GM12891 (cell line): Measurements from ENCODE around the gene ZCCHC24.

Experiments
- PAX5 ChIP-seq: IDR thresholded peaks from 2 replicates; pipeline ENCODE4 v1.6.1; 2011; ENCODE audit warnings: low read length, moderate library complexity, mild to moderate bottlenecking; ENCODE audit not compliant: insufficient read depth, severe bottlenecking
- POLR2A ChIP-seq: IDR thresholded peaks from 2 replicates; pipeline ENCODE4 v1.6.1; 2011; ENCODE audit warnings: low read depth, low read length, control low read depth
- POLR2AphosphoS5 ChIP-seq: IDR thresholded peaks from 2 replicates; pipeline ENCODE4 v1.6.1; 2011; ENCODE audit warnings: low read depth, low read length, control low read depth
- POU2F2 ChIP-seq: IDR thresholded peaks from 2 replicates; pipeline ENCODE4 v1.6.1; 2011; ENCODE audit warnings: low read depth, mild to moderate bottlenecking, control low read depth, low read length, moderate library complexity
- SPI1 ChIP-seq: IDR thresholded peaks from 2 replicates; pipeline ENCODE4 v1.6.1; 2011; ENCODE audit warnings: low read depth, low read length, control low read depth
- TAF1 ChIP-seq: IDR thresholded peaks from 2 replicates; pipeline ENCODE4 v1.6.1; 2011; ENCODE audit warnings: low read depth, low read length, control low read depth

DNA sequence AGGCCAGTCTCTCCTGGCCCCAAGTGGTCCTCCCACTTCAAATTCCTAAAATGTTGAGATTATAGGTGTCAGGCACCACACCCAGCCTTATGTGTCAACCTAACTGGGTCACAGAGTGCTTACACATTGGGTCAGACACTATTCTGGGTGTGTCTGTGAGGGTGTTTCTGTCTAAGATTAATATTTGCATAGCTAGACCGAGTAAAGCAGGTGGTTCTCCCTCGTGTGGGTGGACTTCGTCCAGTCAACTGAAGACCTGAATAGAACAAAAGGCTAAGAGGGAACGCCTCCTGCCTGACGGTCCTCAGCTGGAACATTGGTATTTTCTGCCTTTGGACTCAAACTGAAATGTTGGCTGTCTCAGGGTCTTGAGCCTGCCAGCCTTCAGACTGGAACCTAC lies 86.6 kb downstream of the ZCCHC24 start:
- TF ChIP-seq POLR2A (no peak), POU2F2 (no peak), POLR2AphosphoS5 (no peak), TAF1 (no peak), SPI1 (no peak), PAX5 (no peak)
